Esophagus (tissue), 2 donors: ENCODE results near the gene ATP1B4. TPM values are rescaled to one million over a fixed set of nuclear protein-coding genes. Genes with fewer than 3 reads are reported as not detected.

Experiments
- H3K27ac ChIP-seq, 2 donors: one replicate each; pipeline ENCODE4 v1.5.1; 2013; ENCODE audit warnings: low read depth in 2 of 2, mild to moderate bottlenecking in 2 of 2, inconsistent platforms in 1 of 2, low read length in 1 of 2, moderate library complexity in 1 of 2
- H3K27me3 ChIP-seq, 2 donors: one replicate each; pipeline ENCODE4 v1.6.1; 2013; ENCODE audit warnings: low read length in 2 of 2, control low read depth in 1 of 2, mild to moderate bottlenecking in 1 of 2; ENCODE audit not compliant: insufficient read depth in 2 of 2, control insufficient read depth in 1 of 2
- H3K36me3 ChIP-seq, 2 donors: one replicate each; pipeline ENCODE4 v1.6.1; 2013; ENCODE audit warnings: low read length in 1 of 2; ENCODE audit not compliant: control insufficient read depth in 2 of 2, insufficient read depth in 2 of 2
- H3K4me1 ChIP-seq, 2 donors: one replicate each; pipeline ENCODE4 v1.6.1; 2013; ENCODE audit warnings: low read length in 1 of 2; ENCODE audit not compliant: control insufficient read depth in 2 of 2, insufficient read depth in 2 of 2
- H3K4me3 ChIP-seq, 2 donors: one replicate each; pipeline ENCODE4 v1.5.1; 2013; ENCODE audit warnings: low read length in 2 of 2, mild to moderate bottlenecking in 2 of 2, low read depth in 1 of 2, moderate library complexity in 1 of 2
- H3K9me3 ChIP-seq, 2 donors: one replicate each; pipeline ENCODE4 v1.6.1; 2013; ENCODE audit warnings: mild to moderate bottlenecking in 2 of 2, low read depth in 1 of 2, low read length in 1 of 2, moderate library complexity in 1 of 2; ENCODE audit not compliant: control insufficient read depth in 2 of 2, insufficient read depth in 1 of 2
- WGBS, 2 donors: extraction: QIAGEN DNeasy Blood & Tissue Kit; methylation state at CpG; one replicate each; pipeline ENCODE4 v1.1.7; 2013; 5-methylcytosine and 5-hydroxymethylcytosine counted together
- polyA plus RNA-seq, 2 donors: library from polyadenylated mRNA; stranded (reverse); fragments of 200-250 nt; gene quantifications; one replicate each; pipeline ENCODE4 v1.2.3, GENCODE V29; 2013
- donor health status: healthy with polysubstance abuse.
- donor health status: Bipolar disorder and iron deficiency.

The ATP1B4 gene
- not detected for polyA plus RNA-seq

- Histone ChIP-seq H3K27me3 (peaks cover 0 to 2% of the 10 kb centered on the region in 2 donors), H3K4me3 (no peak within 1 kb of the TSS), H3K4me1 (no peaks in the 10 kb centered on the region), H3K36me3 (no peaks in the 10 kb centered on the region), H3K27ac (no peak within 1 kb of the TSS), H3K9me3 (no peaks in the 10 kb centered on the region)
- 77 to 93% methylated on average over 9 of the region's 9 CpGs for WGBS, 2 donors
These were observed at the start of gene ATP1B4 for GRCh38 chrX:120361764-120362305. Gene ATP1B4, plus strand, starts transcription at chrX:120362089. Its CDS starts 80 bp downstream, at chrX:120362169.

- Histone ChIP-seq H3K36me3 (no peaks in the 10 kb centered on the region), H3K9me3 (no peaks in the 10 kb centered on the region), H3K4me1 (peaks cover 2 to 3% of the 10 kb centered on the region in 2 donors), H3K4me3 (no peak overlapping the region), H3K27ac (no peak overlapping the region), H3K27me3 (peaks cover 0 to 3% of the 10 kb centered on the region in 2 donors)
- 27 to 52% methylated on average over 4 of the region's 4 CpGs for WGBS, 2 donors
These were observed 46.1 kb upstream of the ATP1B4 start for GRCh38 chrX:120315776-120316175.

GRCh38 chrX:120316587-120317283 is 45.2 kb upstream of the ATP1B4 start:
- Histone ChIP-seq H3K27me3 (peaks cover 0 to 3% of the 10 kb centered on the region in 2 donors), H3K4me3 (no peak overlapping the region), H3K27ac (no peak overlapping the region), H3K9me3 (no peaks in the 10 kb centered on the region), H3K36me3 (no peaks in the 10 kb centered on the region), H3K4me1 (peaks cover 0 to 2% of the 10 kb centered on the region in 2 donors)
- 40 to 55% methylated on average over 5 of the region's 5 CpGs for WGBS, 2 donors

GRCh38 chrX:120318411-120318810 is 43.5 kb upstream of the ATP1B4 start:
- peaks cover 0 to 3% of the 10 kb centered on the region in 2 donors for H3K27me3 ChIP-seq
- WGBS, 2 donors: 63 to 69% methylated on average over 4 of the region's 4 CpGs
- H3K4me3 ChIP-seq: no peak overlapping the region
- H3K4me1 ChIP-seq: peaks cover 0 to 2% of the 10 kb centered on the region in 2 donors
- no peaks in the 10 kb centered on the region for H3K36me3 ChIP-seq
- H3K27ac ChIP-seq: no peak overlapping the region
- no peaks in the 10 kb centered on the region for H3K9me3 ChIP-seq

- Histone ChIP-seq H3K27ac (no peak overlapping the region), H3K4me3 (no peak overlapping the region), H3K36me3 (no peaks in the 10 kb centered on the region), H3K27me3 (no peaks in the 10 kb centered on the region), H3K4me1 (no peaks in the 10 kb centered on the region), H3K9me3 (no peaks in the 10 kb centered on the region)
- WGBS, 2 donors: 66 to 88% methylated on average over 4 of the region's 4 CpGs
These were observed 40.2 kb upstream of the ATP1B4 start for GRCh38 chrX:120321520-120322281.

- H3K27me3 ChIP-seq: peaks cover 0 to 2% of the 10 kb centered on the region in 2 donors
- no peak overlapping the region for H3K4me3 ChIP-seq
- H3K4me1 ChIP-seq: no peaks in the 10 kb centered on the region
- no peaks in the 10 kb centered on the region for H3K9me3 ChIP-seq
- no peaks in the 10 kb centered on the region for H3K36me3 ChIP-seq
- H3K27ac ChIP-seq: no peak overlapping the region
- WGBS, 2 donors: 68 to 87% methylated on average over 2 of the region's 2 CpGs
These were observed 30.8 kb upstream of the ATP1B4 start for GRCh38 chrX:120331116-120331515.

GRCh38 chrX:120332394-120332793 is 29.5 kb upstream of the ATP1B4 start:
- H3K4me3 ChIP-seq: no peak overlapping the region
- H3K36me3 ChIP-seq: no peaks in the 10 kb centered on the region
- H3K27me3 ChIP-seq: peaks cover 0 to 2% of the 10 kb centered on the region in 2 donors
- no peak overlapping the region for H3K27ac ChIP-seq
- 64 to 94% methylated on average over 1 of the region's 1 CpG for WGBS, 2 donors
- H3K4me1 ChIP-seq: no peaks in the 10 kb centered on the region
- H3K9me3 ChIP-seq: no peaks in the 10 kb centered on the region

GRCh38 chrX:120334151-120334550 is 27.7 kb upstream of the ATP1B4 start:
- Histone ChIP-seq H3K9me3 (no peaks in the 10 kb centered on the region), H3K4me1 (no peaks in the 10 kb centered on the region), H3K27me3 (peaks cover 0 to 2% of the 10 kb centered on the region in 2 donors), H3K4me3 (no peak overlapping the region), H3K36me3 (no peaks in the 10 kb centered on the region), H3K27ac (no peak overlapping the region)
- 44 to 90% methylated on average over 2 of the region's 2 CpGs for WGBS, 2 donors

- Histone ChIP-seq H3K27me3 (peaks cover 0 to 2% of the 10 kb centered on the region in 2 donors), H3K27ac (no peak overlapping the region), H3K36me3 (no peaks in the 10 kb centered on the region), H3K9me3 (no peaks in the 10 kb centered on the region), H3K4me1 (no peaks in the 10 kb centered on the region), H3K4me3 (no peak overlapping the region)
- 86 to 89% methylated on average over 1 of the region's 1 CpG for WGBS, 2 donors
These were observed 27.3 kb upstream of the ATP1B4 start for GRCh38 chrX:120334603-120335002.
